ENCODE measurements around the gene ATP13A5.

GRCh38 chr3:193240436-193240849, 138.1 kb downstream of the ATP13A5 start:
- TF ChIP-seq CTCF (IDR thresholded peaks at IDR 0.05) (no peak), POLR2AphosphoS5 (IDR thresholded peaks at IDR 0.05) (no peak), POLR2A (IDR thresholded peaks at IDR 0.05) (no peak), EP300 (IDR thresholded peaks at IDR 0.05) (no peak)
